Measurements from ENCODE around the gene TLR5.

TLR5 gene

GRCh38 chr1:223116950-223117349 lies 26.1 kb downstream of the TLR5 start:
- no peak for DNase-seq (ENCODE audit: low read depth in 2 of 3, low spot score in 1 of 3)

- DNase-seq (ENCODE audit: low read depth in 2 of 3, low spot score in 1 of 3), result no peak
Observed at GRCh38 chr1:223114871-223115270, 28.2 kb downstream of the TLR5 start.

GRCh38 chr1:223110952-223111351 lies 32.1 kb downstream of the TLR5 start:
- no peak for DNase-seq (ENCODE audit: low read depth in 2 of 3, low spot score in 1 of 3)

GRCh38 chr1:223109581-223110026 lies 33.4 kb downstream of the TLR5 start:
- no peak for DNase-seq (ENCODE audit: low read depth in 2 of 3, low spot score in 1 of 3)

- no peak for DNase-seq (ENCODE audit: low read depth in 2 of 3, low spot score in 1 of 3)
Observed at GRCh38 chr1:223106856-223107255, 36.2 kb downstream of the TLR5 start.

- DNase-seq (ENCODE audit: low read depth in 2 of 3, low spot score in 1 of 3), result no peak
Observed at GRCh38 chr1:223105568-223105967, 37.5 kb downstream of the TLR5 start.

GRCh38 chr1:223102797-223103533 lies 40.1 kb downstream of the TLR5 start:
- no peak for DNase-seq (ENCODE audit: low read depth in 2 of 3, low spot score in 1 of 3)

- no peak for DNase-seq (ENCODE audit: low read depth in 2 of 3, low spot score in 1 of 3)
Observed at GRCh38 chr1:223097713-223098112, 45.3 kb downstream of the TLR5 start.

GRCh38 chr1:223095870-223096269 lies 47.2 kb downstream of the TLR5 start:
- DNase-seq (ENCODE audit: low read depth in 2 of 3, low spot score in 1 of 3), result no peak

- DNase-seq (ENCODE audit: low read depth in 2 of 3, low spot score in 1 of 3), result no peak
Observed at GRCh38 chr1:223091896-223092295, 51.2 kb downstream of the TLR5 start.

- DNase-seq (ENCODE audit: low read depth in 2 of 3, low spot score in 1 of 3), result no peak
Observed at GRCh38 chr1:223089250-223089649, 53.8 kb downstream of the TLR5 start.

GRCh38 chr1:223088713-223089240 lies 54.3 kb downstream of the TLR5 start:
- no peak for DNase-seq (ENCODE audit: low read depth in 2 of 3, low spot score in 1 of 3)

- no peak for DNase-seq (ENCODE audit: low read depth in 2 of 3, low spot score in 1 of 3)
Observed at GRCh38 chr1:223087291-223088255, 55.5 kb downstream of the TLR5 start.

GRCh38 chr1:223084464-223084866 lies 58.6 kb downstream of the TLR5 start:
- no peak for DNase-seq (ENCODE audit: low read depth in 2 of 3, low spot score in 1 of 3)

GRCh38 chr1:223083831-223084230 lies 59.2 kb downstream of the TLR5 start:
- no peak for DNase-seq (ENCODE audit: low read depth in 2 of 3, low spot score in 1 of 3)

GRCh38 chr1:223082914-223083313 lies 60.1 kb downstream of the TLR5 start:
- no peak for DNase-seq (ENCODE audit: low read depth in 2 of 3, low spot score in 1 of 3)

- DNase-seq (ENCODE audit: low read depth in 2 of 3, low spot score in 1 of 3), result peak; percentile 56 to 71 (median 62)
Observed at GRCh38 chr1:223081181-223081994, 61.7 kb downstream of the TLR5 start.

GRCh38 chr1:223079498-223079897 lies 63.5 kb downstream of the TLR5 start:
- no peak for DNase-seq (ENCODE audit: low read depth in 2 of 3, low spot score in 1 of 3)

GRCh38 chr1:223077247-223077833 lies 65.7 kb downstream of the TLR5 start:
- no peak for DNase-seq (ENCODE audit: low read depth in 2 of 3, low spot score in 1 of 3)

- no peak for DNase-seq (ENCODE audit: low read depth in 2 of 3, low spot score in 1 of 3)
Observed at GRCh38 chr1:223076362-223076761, 66.7 kb downstream of the TLR5 start.

- no peak for DNase-seq (ENCODE audit: low read depth in 2 of 3, low spot score in 1 of 3)
Observed at GRCh38 chr1:223075834-223076233, 67.2 kb downstream of the TLR5 start.

Measured in stimulated activated CD4-positive, alpha-beta T cell treated with anti-CD3 and anti-CD28 coated beads, Interleukin-12 subunit alpha, Interleukin-12 subunit beta, amount 100 ng/mL, for 48 hours (primary cell).